Skeletal muscle cell (primary cell): ENCODE results near the gene ARHGAP22.

Experiments
- DNase-seq: peaks from one replicate; pipeline ENCODE4 v3.0.0-alpha.2; 2010; ENCODE audit warnings: low read depth
- H3K4me3 ChIP-seq: 2 replicates; pipeline ENCODE4 v1.5.1; 2011; ENCODE audit warnings: low read depth, mild to moderate bottlenecking, control low read depth, low read length, moderate library complexity

The ARHGAP22 gene

GRCh38 chr10:48493083-48493871, 111.6 kb downstream of the ARHGAP22 start:
- no peak for DNase-seq

GRCh38 chr10:48492201-48492600, 112.7 kb downstream of the ARHGAP22 start:
- no peak for DNase-seq
- H3K4me3 ChIP-seq: no peak overlapping the region

More at GRCh38 chr10:48493083-48493871, 111.6 kb downstream of the ARHGAP22 start:
- H3K4me3 ChIP-seq: no peak overlapping the region

GRCh38 chr10:48491392-48492139, 113.3 kb downstream of the ARHGAP22 start:
- no peak for DNase-seq
- H3K4me3 ChIP-seq: no peak overlapping the region

DNA sequence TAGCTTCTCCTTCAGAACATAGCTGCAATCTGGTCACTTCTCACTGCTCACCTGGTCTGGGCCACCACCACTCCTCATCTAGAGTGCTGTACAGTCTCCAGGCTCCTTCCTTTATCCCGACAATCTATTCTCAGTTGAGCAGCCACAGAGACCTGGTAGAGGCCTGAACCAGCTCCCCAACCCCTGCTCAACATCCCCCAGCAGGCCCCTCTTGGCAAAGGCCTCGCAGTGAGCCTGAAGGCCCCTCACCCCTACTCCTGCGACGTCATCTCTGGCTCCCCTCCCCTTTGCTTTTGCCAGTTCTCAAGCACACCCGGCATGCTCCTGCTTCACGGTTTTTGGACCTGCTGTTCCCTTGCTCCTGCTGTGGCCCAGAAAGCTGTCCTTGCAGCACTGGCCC, 113.9 kb downstream of the ARHGAP22 start:
- no peak for DNase-seq
- H3K4me3 ChIP-seq: no peak overlapping the region

DNA sequence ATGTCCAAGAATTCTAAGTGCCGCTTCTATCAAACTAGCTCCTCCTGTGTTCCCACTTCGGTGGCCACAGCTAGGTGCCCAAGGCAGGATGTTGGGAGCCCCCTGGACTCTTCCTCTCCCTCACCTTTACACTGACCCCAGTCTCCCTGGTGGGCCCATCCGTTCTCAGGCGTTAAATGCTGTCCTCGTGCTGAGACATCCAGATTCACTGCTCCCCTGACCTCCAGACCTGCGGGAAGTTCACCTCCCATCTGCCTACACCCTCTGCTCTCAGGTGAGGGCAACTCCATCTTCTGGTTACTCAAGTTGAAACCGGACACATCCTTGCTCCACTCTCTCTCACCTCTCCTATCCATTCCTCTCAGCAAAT, 114.3 kb downstream of the ARHGAP22 start:
- DNase-seq: no peak

DNA sequence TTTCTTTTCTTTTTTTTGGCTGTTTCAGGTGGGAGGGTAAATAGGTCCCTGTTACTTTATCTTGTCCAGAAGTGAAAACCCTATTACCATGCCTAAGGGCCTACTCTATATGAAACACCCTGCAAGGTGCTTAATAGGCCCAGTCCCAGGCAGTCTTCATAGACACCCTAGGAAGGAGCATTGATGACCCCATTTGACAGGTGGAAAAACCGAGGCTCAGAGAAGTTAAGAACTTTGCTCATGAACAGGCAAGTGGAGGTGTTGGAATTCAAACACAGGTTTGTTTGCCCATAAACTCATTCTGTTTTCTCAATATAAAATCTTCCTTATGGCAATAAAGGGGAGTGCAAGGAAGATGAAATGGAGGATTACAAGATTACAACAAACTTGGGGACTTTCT, 115.8 kb downstream of the ARHGAP22 start:
- no peak overlapping the region for H3K4me3 ChIP-seq
- no peak for DNase-seq

More for the DNA sequence above, 114.3 kb downstream of the ARHGAP22 start:
- H3K4me3 ChIP-seq: no peak overlapping the region

DNA sequence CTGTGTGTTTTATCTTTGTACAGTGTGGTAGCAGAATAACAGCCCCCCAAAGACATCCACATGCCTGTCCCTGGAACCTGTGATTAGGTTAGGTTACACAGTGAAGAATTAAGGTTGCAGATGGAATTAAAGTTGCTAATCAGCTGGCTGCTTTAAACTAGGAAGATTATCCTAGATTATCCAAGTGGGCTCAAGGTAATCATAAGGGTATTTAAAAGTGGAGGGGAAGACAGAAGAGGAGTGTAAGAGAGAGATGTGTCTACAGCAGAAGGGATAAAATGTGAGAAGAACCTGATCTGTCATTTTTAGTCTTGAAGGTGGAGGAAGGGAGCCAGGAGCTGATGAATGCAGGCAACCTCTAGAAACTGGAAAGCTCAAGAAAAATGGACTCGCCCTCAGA, 117.6 kb downstream of the ARHGAP22 start:
- H3K4me3 ChIP-seq: no peak overlapping the region
- no peak for DNase-seq

- DNase-seq: no peak
- no peak overlapping the region for H3K4me3 ChIP-seq
Measured at GRCh38 chr10:48485711-48486110, 119.2 kb downstream of the ARHGAP22 start.

DNA sequence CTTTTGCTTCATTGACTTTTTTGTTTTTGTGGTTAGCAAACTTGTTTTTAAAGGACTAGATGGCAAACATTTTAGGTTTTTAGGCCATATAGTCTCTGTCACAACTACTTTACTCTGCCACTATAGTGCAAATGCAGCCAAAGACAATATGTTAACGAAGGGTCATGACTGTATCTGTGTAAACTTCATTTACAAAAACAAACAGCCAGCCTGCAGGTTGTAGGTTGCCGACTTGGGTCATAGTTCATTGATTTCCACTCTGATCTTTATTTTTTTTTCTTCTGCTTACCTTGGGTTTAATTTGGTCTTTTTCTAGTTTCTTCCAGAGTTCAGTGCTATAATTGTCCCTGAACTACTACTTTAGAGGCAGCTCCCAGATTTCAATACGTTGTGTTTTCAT, 120.0 kb downstream of the ARHGAP22 start:
- no peak overlapping the region for H3K4me3 ChIP-seq
- no peak for DNase-seq

GRCh38 chr10:48482207-48482606, 122.7 kb downstream of the ARHGAP22 start:
- H3K4me3 ChIP-seq: no peak overlapping the region
- DNase-seq: no peak

- DNase-seq: no peak
- H3K4me3 ChIP-seq: no peak overlapping the region
Measured at GRCh38 chr10:48481385-48481784, 123.5 kb downstream of the ARHGAP22 start.

DNA sequence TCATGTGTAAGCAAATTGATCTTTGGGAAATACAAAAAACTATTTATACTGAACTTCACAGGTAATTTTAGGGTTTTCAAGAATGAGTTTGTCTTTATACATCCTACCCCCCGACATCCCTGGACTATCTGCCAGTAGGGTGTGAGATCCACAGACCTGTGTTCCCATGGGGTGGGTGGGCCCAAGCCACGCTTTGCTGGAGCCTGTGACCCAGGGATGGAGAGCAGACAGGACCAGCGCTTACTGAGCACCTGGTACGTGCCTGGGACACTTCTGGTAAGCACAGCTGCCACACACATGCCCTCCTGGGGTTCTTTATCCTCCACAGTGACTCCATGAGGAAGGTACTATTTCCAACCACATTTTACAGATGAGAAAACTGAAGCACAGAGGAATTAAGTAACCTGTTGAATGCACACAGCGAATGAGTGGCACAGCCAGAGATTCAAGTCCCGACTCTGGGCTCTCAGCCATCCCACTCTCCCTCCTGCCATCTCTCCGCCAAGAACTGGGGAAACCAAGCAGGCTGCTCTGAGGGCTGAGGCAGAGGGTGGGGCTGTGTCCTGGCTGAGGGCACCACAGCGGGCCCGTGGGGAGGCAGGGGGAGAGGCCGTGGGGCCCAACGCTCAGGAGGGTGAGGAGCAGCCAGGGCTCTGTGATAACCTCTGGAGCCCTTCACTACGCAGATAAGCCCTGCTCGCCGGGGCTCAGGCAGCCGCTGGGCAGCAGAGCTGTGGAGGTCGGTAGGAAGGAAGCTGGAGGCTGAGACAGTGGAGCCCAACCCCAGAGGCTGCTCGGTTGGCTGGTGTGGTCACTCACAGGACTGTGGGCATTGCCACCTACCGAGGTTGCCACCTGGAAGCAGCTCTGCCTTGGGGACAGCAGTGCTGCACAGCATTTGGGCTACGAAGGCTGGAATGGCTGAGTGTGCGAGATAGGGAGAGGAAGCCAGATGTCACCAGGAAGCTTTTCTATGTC, 124.2 kb downstream of the ARHGAP22 start:
- no peak for DNase-seq

GRCh38 chr10:48478980-48479811, 125.7 kb downstream of the ARHGAP22 start:
- no peak for DNase-seq
- H3K4me3 ChIP-seq: no peak overlapping the region

More for the DNA sequence above, 124.2 kb downstream of the ARHGAP22 start:
- no peak overlapping the region for H3K4me3 ChIP-seq

DNA sequence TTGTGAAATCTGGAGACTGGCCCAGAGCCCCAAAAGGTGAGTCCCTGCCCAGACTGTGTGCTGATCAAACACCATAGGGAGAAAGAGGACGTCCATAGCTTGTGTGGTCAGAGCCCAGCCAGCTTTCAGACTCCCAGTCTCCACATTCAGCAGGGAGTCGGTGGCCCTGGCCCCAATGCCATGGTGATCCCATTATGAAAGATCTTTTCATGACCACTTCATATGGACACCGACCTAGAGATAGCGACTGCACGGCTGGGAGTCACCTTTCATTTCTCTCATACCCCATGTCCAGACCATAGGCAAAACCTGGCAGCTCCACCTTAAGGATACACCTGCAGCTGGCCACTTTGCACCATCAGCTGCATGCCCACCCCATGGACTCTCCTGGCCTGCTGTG, 126.4 kb downstream of the ARHGAP22 start:
- DNase-seq: no peak
- H3K4me3 ChIP-seq: no peak overlapping the region

- no peak for DNase-seq
- no peak overlapping the region for H3K4me3 ChIP-seq
Measured at GRCh38 chr10:48477616-48478015, 127.3 kb downstream of the ARHGAP22 start.

GRCh38 chr10:48477141-48477540, 127.7 kb downstream of the ARHGAP22 start:
- H3K4me3 ChIP-seq: no peak overlapping the region
- no peak for DNase-seq

DNA sequence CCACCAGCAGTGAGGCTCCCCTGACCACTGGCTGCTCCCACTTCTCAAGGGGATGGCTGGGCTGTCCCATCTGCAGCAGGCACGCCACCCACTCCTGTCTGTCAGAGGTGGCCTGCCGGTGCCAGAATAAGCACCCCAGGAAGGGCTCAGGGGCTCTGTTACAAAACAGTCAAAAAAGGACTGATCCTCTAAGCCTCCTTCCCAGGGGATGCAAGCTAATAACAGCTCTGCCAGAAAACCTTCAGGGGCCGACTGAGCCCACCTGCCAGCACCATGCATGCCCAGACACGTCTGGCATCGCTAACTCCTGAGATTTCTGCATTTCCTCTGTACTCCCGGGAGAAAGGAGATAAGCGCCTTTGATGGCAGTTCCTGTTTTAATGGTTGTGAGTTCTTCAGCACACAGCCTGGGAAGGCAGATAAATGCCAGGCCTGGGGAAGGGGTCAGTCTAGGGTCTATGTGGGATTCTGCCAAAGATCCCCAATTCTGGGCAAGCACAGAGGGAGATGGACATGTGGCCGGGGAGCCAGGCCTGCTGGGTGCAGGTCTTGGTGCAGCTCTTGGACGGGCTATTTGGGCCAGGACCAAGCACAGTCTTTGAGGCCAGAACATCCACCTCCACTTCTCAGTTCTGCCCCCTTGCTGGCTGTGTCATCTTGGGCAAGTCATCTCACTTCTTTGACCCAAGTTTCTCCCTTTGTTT, 128.4 kb downstream of the ARHGAP22 start:
- DNase-seq: no peak
- H3K4me3 ChIP-seq: no peak overlapping the region

- no peak for DNase-seq
- no peak overlapping the region for H3K4me3 ChIP-seq
Measured at GRCh38 chr10:48475943-48476278, 129.0 kb downstream of the ARHGAP22 start.
